NAMALWA (cell line): ENCODE data around the gene PTK7.
A peak's percentile ranks its signal among the peaks of the same experiment; 100 is the strongest.
"Not testable (repeated sequence)": the region's sequence is repeated elsewhere in the genome, so short reads cannot be mapped to it uniquely, and the experiment has no call there.

Source experiments
- DNase-seq: peaks from one replicate; pipeline ENCODE4 v3.0.0-alpha.2; 2015; ENCODE audit warnings: low spot score

Gene PTK7

GRCh38 chr6:43119482-43119881, 43.4 kb downstream of the PTK7 start:
- DNase-seq, result no peak

- no peak for DNase-seq
Measured at GRCh38 chr6:43120101-43120763, 44.1 kb downstream of the PTK7 start.

GRCh38 chr6:43120944-43121913, 45.1 kb downstream of the PTK7 start:
- no peak for DNase-seq

- no peak for DNase-seq
Measured at GRCh38 chr6:43122146-43122545, 46.0 kb downstream of the PTK7 start.

- DNase-seq, result no peak
Measured at GRCh38 chr6:43123461-43124314, 47.6 kb downstream of the PTK7 start.

- DNase-seq, result no peak
Measured at GRCh38 chr6:43124481-43124880, 48.4 kb downstream of the PTK7 start.

GRCh38 chr6:43125119-43125518, 49.0 kb downstream of the PTK7 start:
- DNase-seq, result no peak

- DNase-seq, result no peak
Measured at GRCh38 chr6:43125555-43125954, 49.4 kb downstream of the PTK7 start.

- no peak for DNase-seq
Measured at GRCh38 chr6:43127180-43127579, 51.1 kb downstream of the PTK7 start.

- DNase-seq, result no peak
Measured at GRCh38 chr6:43127877-43128276, 51.8 kb downstream of the PTK7 start.

GRCh38 chr6:43128926-43129325, 52.8 kb downstream of the PTK7 start:
- no peak for DNase-seq

GRCh38 chr6:43129434-43130194, 53.5 kb downstream of the PTK7 start:
- DNase-seq, result peak; percentile 65

GRCh38 chr6:43130429-43130828, 54.3 kb downstream of the PTK7 start:
- DNase-seq, result no peak

- DNase-seq, result not testable (repeated sequence)
Measured at GRCh38 chr6:43131379-43131778, 55.3 kb downstream of the PTK7 start.

- DNase-seq, result no peak
Measured at GRCh38 chr6:43138267-43138666, 62.2 kb downstream of the PTK7 start.

- DNase-seq, result not testable (repeated sequence)
Measured at GRCh38 chr6:43139973-43140372, 63.9 kb downstream of the PTK7 start.

GRCh38 chr6:43141644-43142043, 65.5 kb downstream of the PTK7 start:
- no peak for DNase-seq

- DNase-seq, result no peak
Measured at GRCh38 chr6:43142101-43142500, 66.0 kb downstream of the PTK7 start.

GRCh38 chr6:43143235-43144128, 67.4 kb downstream of the PTK7 start:
- DNase-seq, result peak; percentile 85

- DNase-seq, result no peak
Measured at GRCh38 chr6:43144879-43145278, 68.8 kb downstream of the PTK7 start.
